Myometrial cell (primary cell): Measurements from ENCODE around the gene NPAS4. TPM values are rescaled to one million over a fixed set of nuclear protein-coding genes. Genes with fewer than 3 reads are reported as not detected.

Experiments used
- total RNA-seq: library from RNA; depleted of rRNA; stranded (reverse); fragments of >200 nt; gene quantifications from 2 replicates; pipeline ENCODE4 v1.2.3, GENCODE V29; 2015

NPAS4 gene
- not detected in 2 replicates for total RNA-seq

GRCh38 chr11:66420671-66421476, at the start of gene NPAS4:
TSS of gene NPAS4 (plus strand) at chr11:66421035. CDS start at chr11:66421180, 145 bp downstream.

GRCh38 chr11:66371627-66372415, 49.0 kb upstream of the NPAS4 start, which contains the start of gene SLC29A2:
TSS of gene SLC29A2 (minus strand) at chr11:66371760. CDS start at chr11:66371591, 169 bp downstream.

GRCh38 chr11:66438504-66439466, 17.9 kb downstream of the NPAS4 start, which contains the start of gene MRPL11:
TSS of gene MRPL11 (minus strand) at chr11:66438848. CDS start at chr11:66438754, 94 bp downstream.

GRCh38 chr11:66466225-66467033, 45.6 kb downstream of the NPAS4 start, which contains the start of gene PELI3:
TSS of gene PELI3 (plus strand) at chr11:66466905. CDS start at chr11:66468129, 1,224 bp downstream.

Other genes starting within 250 kb of the NPAS4 start
- gene KLC2, start 163.3 kb upstream of the NPAS4 start, total RNA-seq: 13.0 and 16.3 TPM in 2 replicates
- 165 and 169 TPM in 2 replicates for gene RAB1B, start 152.4 kb upstream of the NPAS4 start, total RNA-seq
- gene CNIH2, start 142.9 kb upstream of the NPAS4 start, total RNA-seq: 0.29 TPM in 1 of 2 replicates, not detected in the other
- gene YIF1A, start 131.9 kb upstream of the NPAS4 start, total RNA-seq: 239 and 330 TPM in 2 replicates
- not detected in 2 replicates for gene TMEM151A, start 129.1 kb upstream of the NPAS4 start, total RNA-seq
- gene CD248, start 104.0 kb upstream of the NPAS4 start, total RNA-seq: 93.4 and 98.0 TPM in 2 replicates
- gene RIN1, start 84.6 kb upstream of the NPAS4 start, total RNA-seq: 58.8 and 68.3 TPM in 2 replicates
- 64.0 and 74.1 TPM in 2 replicates for gene BRMS1, start 75.9 kb upstream of the NPAS4 start, total RNA-seq
- 45.0 and 50.2 TPM in 2 replicates for gene B4GAT1, start 73.4 kb upstream of the NPAS4 start, total RNA-seq
- 0.71 and 1.2 TPM in 2 replicates for gene SLC29A2, start 49.3 kb upstream of the NPAS4 start, total RNA-seq
- 63.1 and 66.9 TPM in 2 replicates for gene MRPL11, start 17.8 kb downstream of the NPAS4 start, total RNA-seq
- gene PELI3, start 45.9 kb downstream of the NPAS4 start, total RNA-seq: 5.3 and 6.3 TPM in 2 replicates
- gene DPP3, start 59.4 kb downstream of the NPAS4 start, total RNA-seq: 60.1 and 79.0 TPM in 2 replicates
- 30.8 and 39.8 TPM in 2 replicates for gene BBS1, start 89.6 kb downstream of the NPAS4 start, total RNA-seq
- gene ZDHHC24, start 125.0 kb downstream of the NPAS4 start, total RNA-seq: 23.9 and 28.5 TPM in 2 replicates
- gene ACTN3, start 125.9 kb downstream of the NPAS4 start, total RNA-seq: under 0.01 and 0.18 TPM in 2 replicates
- 9.5 and 14.5 TPM in 2 replicates for gene CTSF, start 147.6 kb downstream of the NPAS4 start, total RNA-seq
- under 0.01 and 0.35 TPM in 2 replicates for gene CCDC87, start 172.0 kb downstream of the NPAS4 start, total RNA-seq
- gene CCS, start 172.2 kb downstream of the NPAS4 start, total RNA-seq: 32.4 and 40.1 TPM in 2 replicates
- 34.2 and 34.9 TPM in 2 replicates for gene RBM14, start 195.6 kb downstream of the NPAS4 start, total RNA-seq
- 96.6 and 136 TPM in 2 replicates for gene RBM4, start 217.7 kb downstream of the NPAS4 start, total RNA-seq